Neural crest cell (in vitro differentiated cells): ENCODE measurements around the gene UBTD1. TPM values are rescaled to one million over a fixed set of nuclear protein-coding genes. Genes with fewer than 3 reads are reported as not detected.

Source experiments
- DNase-seq: peaks from one replicate; pipeline ENCODE4 v3.0.0; 2021; ENCODE audit warnings: low read depth, mixed read lengths, low spot score
- H3K27ac Mint-ChIP-seq: one replicate; pipeline ENCODE4 v1.8.0; 2021; ENCODE audit warnings: mild to moderate bottlenecking, mixed read lengths; ENCODE audit not compliant: unreplicated experiment
- H3K27me3 Mint-ChIP-seq: 2 replicates; pipeline ENCODE4 v1.8.0; 2021; ENCODE audit warnings: low read depth, mild to moderate bottlenecking, mixed read lengths
- H3K36me3 Mint-ChIP-seq: 2 replicates; pipeline ENCODE4 v1.8.0; 2021; ENCODE audit warnings: low read depth, mild to moderate bottlenecking, mixed read lengths
- H3K4me1 Mint-ChIP-seq: 2 replicates; pipeline ENCODE4 v1.8.0; 2021; ENCODE audit warnings: mixed read lengths
- H3K4me3 Mint-ChIP-seq: one replicate; pipeline ENCODE4 v1.8.0; 2021; ENCODE audit warnings: mild to moderate bottlenecking, mixed read lengths
- H3K9me3 Mint-ChIP-seq: 2 replicates; pipeline ENCODE4 v1.8.0; 2021; ENCODE audit warnings: mixed read lengths
- CTCF ChIP-seq: fragments of 200-600 bp; sonication (generic); conservative IDR thresholded peaks from 2 replicates; pipeline ENCODE4 v1.5.0; 2021; ENCODE audit warnings: antibody characterized with exemption, mild to moderate bottlenecking
- total RNA-seq: library from RNA; stranded (reverse); gene quantifications from 2 replicates; pipeline ENCODE4 v1.2.1, GENCODE V29; 2021

UBTD1 gene
- total RNA-seq, 1 donor from 2014 or later = 8.7 TPM

- no peaks in the 10 kb centered on the region for H3K9me3 Mint-ChIP-seq
- H3K27ac Mint-ChIP-seq = no peak overlapping the region
- H3K4me3 Mint-ChIP-seq = no peak overlapping the region
- no peak for DNase-seq
- TF ChIP-seq CTCF = no peak
- no peaks in the 10 kb centered on the region for H3K36me3 Mint-ChIP-seq
- H3K4me1 Mint-ChIP-seq = peaks cover 10% of the 10 kb centered on the region
- H3K27me3 Mint-ChIP-seq = no peaks in the 10 kb centered on the region
These were observed 82.0 kb downstream of the UBTD1 start for GRCh38 chr10:97580421-97581367.

- no peaks in the 10 kb centered on the region for H3K9me3 Mint-ChIP-seq
- H3K27me3 Mint-ChIP-seq = no peaks in the 10 kb centered on the region
- no peak for TF ChIP-seq CTCF
- H3K4me3 Mint-ChIP-seq = no peak overlapping the region
- H3K36me3 Mint-ChIP-seq = no peaks in the 10 kb centered on the region
- H3K27ac Mint-ChIP-seq = no peak overlapping the region
- peaks cover 11% of the 10 kb centered on the region for H3K4me1 Mint-ChIP-seq
- no peak for DNase-seq
These were observed 83.4 kb downstream of the UBTD1 start for GRCh38 chr10:97582169-97582568.

GRCh38 chr10:97583476-97583875, 84.8 kb downstream of the UBTD1 start:
- Mint-ChIP-seq H3K9me3 (no peaks in the 10 kb centered on the region), H3K27ac (no peak overlapping the region), H3K27me3 (no peaks in the 10 kb centered on the region), H3K36me3 (no peaks in the 10 kb centered on the region), H3K4me3 (no peak overlapping the region), H3K4me1 (peaks cover 11% of the 10 kb centered on the region)
- no peak for DNase-seq
- TF ChIP-seq CTCF = no peak

- no peak for DNase-seq
- TF ChIP-seq CTCF = no peak
- Mint-ChIP-seq H3K4me3 (no peak within 1 kb of the TSS), H3K27me3 (no peaks in the 10 kb centered on the region), H3K4me1 (peaks cover 11% of the 10 kb centered on the region), H3K9me3 (no peaks in the 10 kb centered on the region), H3K27ac (peak within 1 kb of the TSS; percentile 67), H3K36me3 (no peaks in the 10 kb centered on the region)
These were observed 85.5 kb downstream of the UBTD1 start, which contains the start of gene HOGA1 for GRCh38 chr10:97584060-97584797. TSS of gene HOGA1 (plus strand) at chr10:97584389. CDS start at chr10:97584704, 315 bp downstream.

- no peaks in the 10 kb centered on the region for H3K9me3 Mint-ChIP-seq
- TF ChIP-seq CTCF = no peak
- no peak for DNase-seq
- H3K36me3 Mint-ChIP-seq = no peaks in the 10 kb centered on the region
- no peaks in the 10 kb centered on the region for H3K27me3 Mint-ChIP-seq
- no peak overlapping the region for H3K4me3 Mint-ChIP-seq
- peaks cover 11% of the 10 kb centered on the region for H3K4me1 Mint-ChIP-seq
- H3K27ac Mint-ChIP-seq = peak overlapping the region; percentile 98
These were observed 86.2 kb downstream of the UBTD1 start for GRCh38 chr10:97584798-97585438.
